ENCODE results near the gene RARA. TPM values are rescaled to one million over a fixed set of nuclear protein-coding genes. Genes with fewer than 3 reads are reported as not detected.

RARA gene
- total and polyA plus RNA-seq, 8 donors: 11.2 to 40.8 (median 19.4) TPM

DNA sequence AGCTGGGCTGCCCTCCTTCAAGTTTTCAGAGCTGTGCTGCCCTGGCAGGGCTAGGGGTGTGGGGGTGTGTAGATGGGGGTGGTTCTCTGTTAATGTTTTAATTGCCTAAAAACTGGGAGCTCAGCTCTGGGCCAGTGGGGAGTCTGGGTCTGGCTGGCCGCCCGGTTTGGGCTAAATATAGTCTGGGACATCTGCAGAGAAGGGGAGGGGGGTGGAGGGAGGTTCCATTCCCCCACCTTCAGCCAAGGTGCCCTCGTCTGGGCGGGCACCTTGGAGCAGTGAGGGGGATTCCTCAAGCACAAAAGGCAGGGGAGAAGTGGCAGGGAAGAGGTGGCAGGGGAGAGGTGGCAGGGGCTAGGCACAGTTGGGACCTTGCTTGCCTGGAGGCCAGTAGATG is 13.0 kb downstream of the RARA start:
- intact Hi-C loops (cut with DNase I; ENCODE audit: low total_unique reads): no loop called here
- peaks cover 93 to 96% (median 94%) of the 10 kb centered on the region in 4 donors for H3K4me1 ChIP-seq
- DNase-seq: peak; percentile 68 to 70
- peak overlapping the region; percentile 70 to 98 (median 93) for H3K27ac ChIP-seq
- H3K9me3 ChIP-seq: no peaks in the 10 kb centered on the region
- WGBS, 5 donors: 1 to 10% (median 5%) methylated on average over 4 of the region's 4 CpGs
- no peaks in the 10 kb centered on the region for H3K27me3 ChIP-seq
- TF ChIP-seq POLR2A (IDR thresholded peaks at IDR 0.05) (no peak), POLR2AphosphoS5 (IDR thresholded peaks at IDR 0.05) (no peak), EP300 (IDR thresholded peaks at IDR 0.05) (no peak)
- TF ChIP-seq, protein P1, sequence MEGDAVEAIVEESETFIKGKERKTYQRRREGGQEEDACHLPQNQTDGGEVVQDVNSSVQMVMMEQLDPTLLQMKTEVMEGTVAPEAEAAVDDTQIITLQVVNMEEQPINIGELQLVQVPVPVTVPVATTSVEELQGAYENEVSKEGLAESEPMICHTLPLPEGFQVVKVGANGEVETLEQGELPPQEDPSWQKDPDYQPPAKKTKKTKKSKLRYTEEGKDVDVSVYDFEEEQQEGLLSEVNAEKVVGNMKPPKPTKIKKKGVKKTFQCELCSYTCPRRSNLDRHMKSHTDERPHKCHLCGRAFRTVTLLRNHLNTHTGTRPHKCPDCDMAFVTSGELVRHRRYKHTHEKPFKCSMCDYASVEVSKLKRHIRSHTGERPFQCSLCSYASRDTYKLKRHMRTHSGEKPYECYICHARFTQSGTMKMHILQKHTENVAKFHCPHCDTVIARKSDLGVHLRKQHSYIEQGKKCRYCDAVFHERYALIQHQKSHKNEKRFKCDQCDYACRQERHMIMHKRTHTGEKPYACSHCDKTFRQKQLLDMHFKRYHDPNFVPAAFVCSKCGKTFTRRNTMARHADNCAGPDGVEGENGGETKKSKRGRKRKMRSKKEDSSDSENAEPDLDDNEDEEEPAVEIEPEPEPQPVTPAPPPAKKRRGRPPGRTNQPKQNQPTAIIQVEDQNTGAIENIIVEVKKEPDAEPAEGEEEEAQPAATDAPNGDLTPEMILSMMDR (IDR thresholded peaks at IDR 0.05): no peak
- H3K4me3 ChIP-seq: peak overlapping the region; percentile 34 to 96 (median 87)
- H3K36me3 ChIP-seq: no peaks in the 10 kb centered on the region

DNA sequence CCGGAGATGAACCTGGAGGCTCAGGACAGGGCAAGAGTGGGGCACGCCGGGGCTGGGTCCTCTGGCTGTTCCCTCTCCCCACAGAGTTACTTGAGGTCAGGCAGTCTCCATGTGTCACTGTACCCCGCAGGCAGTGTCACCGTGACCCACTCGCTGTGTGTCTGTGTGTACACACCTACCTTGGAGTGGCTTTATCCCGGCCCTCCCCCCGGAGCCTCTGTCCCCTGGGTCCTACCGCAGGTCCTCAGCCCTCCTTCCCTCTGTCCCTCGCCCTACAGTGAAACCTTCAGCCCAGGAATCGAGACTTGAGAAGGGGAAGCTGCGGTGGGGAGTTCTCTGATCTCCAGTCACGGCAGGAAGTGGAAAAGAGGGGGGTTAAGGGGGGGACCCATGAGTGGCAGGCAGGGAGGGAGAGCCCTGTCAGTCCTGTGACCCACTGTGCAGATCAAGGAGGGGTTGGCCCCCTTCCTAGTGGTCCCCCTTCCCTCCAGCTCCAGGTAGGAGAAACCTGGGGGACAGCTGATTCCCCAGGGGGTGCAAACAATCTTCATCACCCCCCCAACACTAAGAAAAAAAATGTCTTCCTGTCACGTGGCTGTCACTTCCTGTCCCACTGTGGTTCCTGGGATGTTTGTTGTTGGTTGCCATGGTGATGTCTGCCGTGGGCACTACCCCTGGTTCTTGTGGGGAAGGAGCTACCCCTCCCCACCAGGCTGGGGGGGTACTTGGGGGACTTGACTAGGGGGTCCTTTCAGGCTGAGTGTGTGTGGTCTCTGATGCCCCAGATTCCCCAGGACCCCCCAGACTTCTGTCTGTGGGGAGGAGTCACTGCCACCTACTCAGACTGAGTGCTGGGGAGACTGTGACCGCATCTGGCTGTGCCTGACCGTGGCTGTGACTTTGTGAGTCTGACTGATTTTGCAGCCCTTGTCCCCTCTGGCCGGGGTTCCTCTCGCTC is 13.7 kb downstream of the RARA start:
- Histone ChIP-seq H3K4me3 (peak overlapping the region; percentile 34 to 96 (median 87)), H3K4me1 (peaks cover 93 to 96% (median 94%) of the 10 kb centered on the region in 4 donors), H3K36me3 (no peaks in the 10 kb centered on the region), H3K27ac (peak overlapping the region; percentile 70 to 98 (median 93)), H3K9me3 (no peaks in the 10 kb centered on the region), H3K27me3 (no peaks in the 10 kb centered on the region)
- 12 to 25% (median 15%) methylated on average over 19 of the region's 19 CpGs for WGBS, 5 donors
- DNase-seq: peak; percentile 70 to 94
- TF ChIP-seq POLR2AphosphoS5 (IDR thresholded peaks at IDR 0.05) (peak in 2 of 3 donors; percentile 46 to 51), POLR2A (IDR thresholded peaks at IDR 0.05) (no peak), EP300 (IDR thresholded peaks at IDR 0.05) (peak; percentile 5)
- TF ChIP-seq, protein P1 (IDR thresholded peaks at IDR 0.05): no peak
- intact Hi-C loops (cut with DNase I; ENCODE audit: low total_unique reads): no loop called here

DNA sequence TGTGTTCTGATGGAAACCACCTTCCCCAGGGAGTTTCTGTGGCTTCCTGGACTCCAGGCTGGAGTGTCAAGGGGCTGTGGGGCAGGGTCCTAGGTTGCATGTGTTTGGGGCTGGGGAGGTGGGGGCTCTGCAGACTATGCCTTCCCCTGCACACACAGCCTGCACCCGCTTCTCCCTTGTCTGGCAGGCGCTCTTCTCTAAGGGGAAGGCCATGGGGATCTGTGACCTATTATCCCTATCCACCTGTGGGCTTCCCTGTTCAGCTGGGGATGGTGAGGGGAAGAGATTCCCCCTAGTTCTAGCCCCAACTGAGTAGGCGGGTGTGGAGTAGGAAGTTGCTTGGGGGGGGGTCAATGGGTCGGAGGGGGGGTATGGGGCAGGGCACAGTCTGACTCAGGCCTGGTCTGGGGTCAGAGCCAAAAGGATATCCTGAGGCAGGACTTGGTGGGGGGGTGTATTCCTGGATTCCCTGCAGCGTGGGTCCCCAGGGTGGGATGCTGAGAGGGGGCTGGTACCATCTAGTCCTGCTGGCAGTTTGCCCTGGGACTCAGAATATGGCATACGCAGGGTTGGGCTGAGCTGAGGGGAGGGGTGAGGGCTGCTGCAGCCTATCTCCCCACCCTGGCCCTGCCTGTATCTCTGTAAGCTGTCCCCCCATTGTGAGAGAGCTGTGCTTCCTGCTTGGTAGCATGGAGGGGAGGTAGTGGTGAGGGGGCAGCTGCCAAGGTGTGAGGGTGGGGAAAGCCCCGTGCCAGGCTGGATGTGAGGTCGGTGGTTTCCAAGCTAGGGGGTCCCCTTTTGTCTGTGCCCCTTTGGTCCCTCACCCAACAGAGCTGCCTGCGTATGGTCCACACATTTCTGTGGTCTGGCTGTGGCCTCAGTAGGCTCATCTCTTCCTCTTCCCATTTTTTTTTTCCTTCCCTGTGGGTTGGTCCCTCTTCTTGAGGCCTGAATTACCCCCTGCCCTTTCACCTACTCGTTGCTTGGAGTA is 14.7 kb downstream of the RARA start:
- peak overlapping the region; percentile 2 to 93 (median 58) for H3K4me3 ChIP-seq
- intact Hi-C loops (cut with DNase I; ENCODE audit: low total_unique reads): no loop called here
- peaks cover 93 to 100% (median 99%) of the 10 kb centered on the region in 4 donors for H3K4me1 ChIP-seq
- TF ChIP-seq EP300 (IDR thresholded peaks at IDR 0.05) (no peak), POLR2A (IDR thresholded peaks at IDR 0.05) (no peak), POLR2AphosphoS5 (IDR thresholded peaks at IDR 0.05) (no peak)
- TF ChIP-seq, protein P1 (IDR thresholded peaks at IDR 0.05): no peak
- 24 to 39% (median 35%) methylated on average over 10 of the region's 10 CpGs for WGBS, 5 donors
- H3K36me3 ChIP-seq: no peaks in the 10 kb centered on the region
- H3K27me3 ChIP-seq: no peaks in the 10 kb centered on the region
- DNase-seq: peak in 1 of 2 donors; percentile 79
- no peaks in the 10 kb centered on the region for H3K9me3 ChIP-seq
- peak overlapping the region; percentile 70 to 98 (median 93) for H3K27ac ChIP-seq

Data from stomach (tissue), 9 donors.